ENCODE data around the gene SLC6A9. TPM values are rescaled to one million over a fixed set of nuclear protein-coding genes. Genes with fewer than 3 reads are reported as not detected.

The SLC6A9 gene
- total and polyA plus RNA-seq, 2 experiments from 2014 or later: 14.4 to 20.0 TPM

DNA sequence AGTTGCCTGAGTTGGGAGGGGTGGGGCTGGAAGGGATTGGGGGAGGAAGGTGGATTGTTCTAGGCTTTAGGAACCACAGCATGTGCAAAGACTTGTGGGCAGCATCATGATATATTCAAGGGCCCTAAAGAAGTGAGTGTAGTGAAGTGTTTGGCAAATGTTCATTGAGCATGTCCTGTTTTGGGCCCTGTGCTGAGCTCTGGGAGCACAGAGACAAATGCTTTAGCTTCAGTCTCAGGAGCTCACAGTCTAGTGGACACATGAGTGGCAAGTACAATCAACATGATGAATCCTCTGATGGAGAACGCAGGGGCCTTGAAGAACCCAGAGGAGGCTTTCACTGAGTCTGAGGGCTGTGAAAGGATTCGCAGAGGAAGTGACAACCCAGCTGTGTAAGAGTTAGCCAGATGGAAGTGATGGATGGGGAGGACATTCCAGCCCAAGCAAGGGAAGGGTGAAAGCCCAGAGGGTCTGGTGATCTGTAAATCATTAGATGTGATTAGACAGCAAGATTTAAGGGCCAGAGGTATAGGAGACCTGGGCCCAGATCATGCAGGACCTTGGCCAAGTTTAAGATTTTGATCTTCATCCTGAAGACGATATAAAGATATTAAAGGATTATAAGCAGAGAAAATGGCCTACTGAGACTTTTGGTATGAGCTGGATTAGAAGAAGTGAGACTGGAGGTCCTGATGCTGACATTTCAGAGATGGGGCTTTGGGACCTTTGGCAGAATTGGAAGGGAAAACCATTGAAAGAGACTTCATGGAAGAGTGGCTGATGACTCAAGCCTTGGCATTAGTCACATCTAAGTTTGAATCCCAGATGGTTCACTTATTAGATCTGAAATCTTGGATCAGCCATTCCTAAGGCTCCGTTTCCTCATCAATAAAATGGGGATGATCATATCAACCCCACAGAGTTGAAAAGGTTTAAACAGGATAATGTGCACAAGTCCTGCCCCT is 80.0 kb downstream of the SLC6A9 start:
- Mint-ChIP-seq H3K27me3 (ENCODE audit: insufficient read depth, low read depth, poor library complexity) (peaks cover 7% of the 10 kb centered on the region), H3K36me3 (ENCODE audit: low read depth) (no peaks in the 10 kb centered on the region; the same call in 2 of the 3 replicates), H3K4me3 (no peak overlapping the region), H3K9me3 (no peaks in the 10 kb centered on the region), H3K4me1 (peaks cover 21% of the 10 kb centered on the region), H3K27ac (no peak overlapping the region)
- ATAC-seq: no peak
- Histone ChIP-seq H3K9me2 (ENCODE audit: insufficient read depth) (no peaks in the 10 kb centered on the region), H3K4me3 (no peak overlapping the region), H3K27me3 (ENCODE audit: insufficient read depth) (no peaks in the 10 kb centered on the region), H3F3A (replicated peaks; ENCODE audit: low read depth) (no peaks in the 10 kb centered on the region), H3K4me2 (no peak overlapping the region), H3K4me1 (ENCODE audit: insufficient read depth) (peaks cover 3% of the 10 kb centered on the region; the same call in 1 of the 2 replicates), H2AFZ (no peak overlapping the region), H3K36me3 (ENCODE audit: insufficient read depth) (no peaks in the 10 kb centered on the region), H3K27ac (ENCODE audit: low read depth) (no peak overlapping the region), H4K20me1 (replicated peaks; ENCODE audit: insufficient read depth) (no peaks in the 10 kb centered on the region; the same call in 1 of the 2 replicates), H3K79me2 (replicated peaks; ENCODE audit: insufficient read depth) (peaks cover 4% of the 10 kb centered on the region; the same call in 1 of the 2 replicates)
- no peak for DNase-seq (ENCODE audit: low spot score)
- TF ChIP-seq EZH2phosphoT487 (IDR thresholded peaks at IDR 0.05; ENCODE audit: unreplicated experiment) (no peak), STAT1 (IDR thresholded peaks at IDR 0.05; ENCODE audit: unreplicated experiment) (no peak), ZNF462 (CRISPR knock-in tag; IDR thresholded peaks at IDR 0.05) (no peak), POLR2AphosphoS5 (IDR thresholded peaks at IDR 0.05; ENCODE audit: low read depth) (no peak), CREB1 (CRISPR knock-in tag; IDR thresholded peaks at IDR 0.05; ENCODE audit: low read depth) (no peak), NANOG (IDR thresholded peaks at IDR 0.05; ENCODE audit: borderline replicate concordance) (no peak), ZNF331 (CRISPR knock-in tag; IDR thresholded peaks at IDR 0.05; ENCODE audit: low read depth) (no peak), REST (IDR thresholded peaks at IDR 0.05; ENCODE audit: unreplicated experiment) (no peak), JUNB (IDR thresholded peaks at IDR 0.05; ENCODE audit: unreplicated experiment) (no peak), ZNF114 (CRISPR knock-in tag; IDR thresholded peaks at IDR 0.05) (no peak), EZH2 (IDR thresholded peaks at IDR 0.05; ENCODE audit: low read depth, unreplicated experiment) (no peak)
- TF ChIP-seq, protein P1, sequence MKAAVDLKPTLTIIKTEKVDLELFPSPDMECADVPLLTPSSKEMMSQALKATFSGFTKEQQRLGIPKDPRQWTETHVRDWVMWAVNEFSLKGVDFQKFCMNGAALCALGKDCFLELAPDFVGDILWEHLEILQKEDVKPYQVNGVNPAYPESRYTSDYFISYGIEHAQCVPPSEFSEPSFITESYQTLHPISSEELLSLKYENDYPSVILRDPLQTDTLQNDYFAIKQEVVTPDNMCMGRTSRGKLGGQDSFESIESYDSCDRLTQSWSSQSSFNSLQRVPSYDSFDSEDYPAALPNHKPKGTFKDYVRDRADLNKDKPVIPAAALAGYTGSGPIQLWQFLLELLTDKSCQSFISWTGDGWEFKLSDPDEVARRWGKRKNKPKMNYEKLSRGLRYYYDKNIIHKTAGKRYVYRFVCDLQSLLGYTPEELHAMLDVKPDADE (IDR thresholded peaks at IDR 0.05): no peak
- TF ChIP-seq, protein P2, sequence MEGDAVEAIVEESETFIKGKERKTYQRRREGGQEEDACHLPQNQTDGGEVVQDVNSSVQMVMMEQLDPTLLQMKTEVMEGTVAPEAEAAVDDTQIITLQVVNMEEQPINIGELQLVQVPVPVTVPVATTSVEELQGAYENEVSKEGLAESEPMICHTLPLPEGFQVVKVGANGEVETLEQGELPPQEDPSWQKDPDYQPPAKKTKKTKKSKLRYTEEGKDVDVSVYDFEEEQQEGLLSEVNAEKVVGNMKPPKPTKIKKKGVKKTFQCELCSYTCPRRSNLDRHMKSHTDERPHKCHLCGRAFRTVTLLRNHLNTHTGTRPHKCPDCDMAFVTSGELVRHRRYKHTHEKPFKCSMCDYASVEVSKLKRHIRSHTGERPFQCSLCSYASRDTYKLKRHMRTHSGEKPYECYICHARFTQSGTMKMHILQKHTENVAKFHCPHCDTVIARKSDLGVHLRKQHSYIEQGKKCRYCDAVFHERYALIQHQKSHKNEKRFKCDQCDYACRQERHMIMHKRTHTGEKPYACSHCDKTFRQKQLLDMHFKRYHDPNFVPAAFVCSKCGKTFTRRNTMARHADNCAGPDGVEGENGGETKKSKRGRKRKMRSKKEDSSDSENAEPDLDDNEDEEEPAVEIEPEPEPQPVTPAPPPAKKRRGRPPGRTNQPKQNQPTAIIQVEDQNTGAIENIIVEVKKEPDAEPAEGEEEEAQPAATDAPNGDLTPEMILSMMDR (conservative IDR thresholded peaks at IDR 0.05; ENCODE audit: low read depth in 2 of 2): no peak

All from GM23338 (cell line).